Amniotic stem cell (primary cell): Measurements from ENCODE around the gene CRYGN.

Source experiments
- DNase-seq: peaks from one replicate; lab custom pipeline; 2025; lab: John Stamatoyannopoulos, UW

The CRYGN gene

GRCh38 chr7:151426904-151427704 is 12.8 kb downstream of the CRYGN start:
- DNase-seq, result no peak

GRCh38 chr7:151426441-151426903 is 13.5 kb downstream of the CRYGN start:
- DNase-seq, result peak; percentile 51

GRCh38 chr7:151425670-151426440 is 14.1 kb downstream of the CRYGN start:
- DNase-seq, result no peak

- no peak for DNase-seq
These were observed 15.1 kb downstream of the CRYGN start for GRCh38 chr7:151424799-151425198.

GRCh38 chr7:151423936-151424335 is 16.0 kb downstream of the CRYGN start:
- DNase-seq, result no peak

GRCh38 chr7:151423226-151423625 is 16.7 kb downstream of the CRYGN start:
- no peak for DNase-seq

GRCh38 chr7:151422212-151422611 is 17.7 kb downstream of the CRYGN start:
- no peak for DNase-seq

GRCh38 chr7:151420144-151420543 is 19.8 kb downstream of the CRYGN start:
- DNase-seq, result no peak

- no peak for DNase-seq
These were observed 23.0 kb downstream of the CRYGN start for GRCh38 chr7:151416941-151417315.

- DNase-seq, result no peak
These were observed 23.6 kb downstream of the CRYGN start for GRCh38 chr7:151416112-151416940.

GRCh38 chr7:151415375-151416105 is 24.4 kb downstream of the CRYGN start:
- DNase-seq, result no peak

GRCh38 chr7:151413241-151413640 is 26.7 kb downstream of the CRYGN start:
- DNase-seq, result no peak

- no peak for DNase-seq
These were observed 27.6 kb downstream of the CRYGN start for GRCh38 chr7:151412318-151412717.

GRCh38 chr7:151411551-151411950 is 28.4 kb downstream of the CRYGN start:
- no peak for DNase-seq

GRCh38 chr7:151410405-151411390 is 29.2 kb downstream of the CRYGN start:
- DNase-seq, result no peak

- DNase-seq, result no peak
These were observed 30.1 kb downstream of the CRYGN start, which contains the start of gene WDR86 for GRCh38 chr7:151409667-151410404. WDR86 (minus strand) TSS chr7:151410038; CDS start chr7:151409589, 449 bp downstream.

- no peak for DNase-seq
These were observed 30.9 kb downstream of the CRYGN start for GRCh38 chr7:151408839-151409666.

GRCh38 chr7:151408498-151408838 is 31.5 kb downstream of the CRYGN start:
- no peak for DNase-seq
